ENCODE data around the gene PLEKHO1.
A peak's percentile ranks its signal among the peaks of the same experiment; 100 is the strongest.

PLEKHO1 gene

GRCh38 chr1:150164224-150164623 lies 14.5 kb downstream of the PLEKHO1 start:
- no peak for TF ChIP-seq CTCF (IDR thresholded peaks at IDR 0.05; ENCODE audit: insufficient read depth, low read length, missing control alignments)
- no peak overlapping the region for H3K4me3 ChIP-seq (ENCODE audit: low read depth, low read length)
- ChIA-PET POLR2A (no interaction called here), CTCF (interaction anchor here (1.1 to 19.0 kb wide), 10 partner anchors 10 to 98 kb away, joined by 3 to 486 read pairs (median 18); partner anchors contain the start of gene VPS45)
- DNase-seq (ENCODE audit: low read depth, low spot score) = no peak

GRCh38 chr1:150164779-150165178 lies 15.1 kb downstream of the PLEKHO1 start:
- POLR2A ChIA-PET = no interaction called here
- no peak for DNase-seq (ENCODE audit: low read depth, low spot score)
- H3K4me3 ChIP-seq (ENCODE audit: low read depth, low read length) = no peak overlapping the region
- TF ChIP-seq CTCF (IDR thresholded peaks at IDR 0.05; ENCODE audit: insufficient read depth, low read length, missing control alignments) = no peak
- CTCF ChIA-PET = interaction anchor here (1.1 to 19.0 kb wide), 13 partner anchors 9 to 203 kb away, joined by 3 to 486 read pairs (median 9); partner anchors contain the start of gene VPS45

GRCh38 chr1:150165622-150166612 lies 16.2 kb downstream of the PLEKHO1 start:
- CTCF ChIA-PET = interaction anchor here (0.8 to 19.0 kb wide), 21 partner anchors 8 to 251 kb away, joined by 3 to 486 read pairs (median 5); partner anchors contain the start of genes PLEKHO1 and VPS45
- H3K4me3 ChIP-seq (ENCODE audit: low read depth, low read length) = no peak overlapping the region
- DNase-seq (ENCODE audit: low read depth, low spot score) = no peak
- peak; percentile 71 for TF ChIP-seq CTCF (IDR thresholded peaks at IDR 0.05; ENCODE audit: insufficient read depth, low read length, missing control alignments)
- POLR2A ChIA-PET = interaction anchor here (1.4 kb wide), 1 partner anchor 16 kb away, joined by 3 read pairs; the partner anchor contains the start of gene PLEKHO1

- no peak overlapping the region for H3K4me3 ChIP-seq (ENCODE audit: low read depth, low read length)
- TF ChIP-seq CTCF (IDR thresholded peaks at IDR 0.05; ENCODE audit: insufficient read depth, low read length, missing control alignments) = peak; percentile 85
- POLR2A ChIA-PET = no interaction called here
- DNase-seq (ENCODE audit: low read depth, low spot score) = no peak
- CTCF ChIA-PET = interaction anchor here (0.6 to 19.0 kb wide), 38 partner anchors 8 to 281 kb away, joined by 3 to 486 read pairs (median 4); partner anchors contain the start of genes SF3B4 and VPS45
Measured at GRCh38 chr1:150168960-150169601, 19.4 kb downstream of the PLEKHO1 start.

GRCh38 chr1:150171801-150172200 lies 22.1 kb downstream of the PLEKHO1 start:
- no peak for DNase-seq (ENCODE audit: low read depth, low spot score)
- CTCF ChIA-PET = interaction anchor here (0.9 to 19.0 kb wide), 11 partner anchors 7 to 269 kb away, joined by 3 to 486 read pairs (median 8); partner anchors contain the start of gene VPS45
- no peak for TF ChIP-seq CTCF (IDR thresholded peaks at IDR 0.05; ENCODE audit: insufficient read depth, low read length, missing control alignments)
- H3K4me3 ChIP-seq (ENCODE audit: low read depth, low read length) = no peak overlapping the region
- POLR2A ChIA-PET = interaction anchor here (0.7 to 0.8 kb wide), 2 partner anchors 22 to 1357 kb away, joined by 3 to 6 read pairs; no protein-coding TSS in a partner anchor
